HTR-8/SVneo (cell line): Measurements from ENCODE around the gene LY86.

Experiments used
- DNase-seq: peaks from one replicate; pipeline ENCODE4 v3.0.0; 2011; ENCODE audit warnings: low spot score, mixed read lengths; ENCODE audit not compliant: insufficient read length
- FAIRE-seq: peaks from 2 replicates; lab custom pipeline; 2011; peaks lifted over from hg19 to GRCh38; lab: Jason Lieb, UNC

The LY86 gene

GRCh38 chr6:6569096-6569810 is 19.3 kb upstream of the LY86 start:
- DNase-seq (no peak), FAIRE-seq (no peak)

DNA sequence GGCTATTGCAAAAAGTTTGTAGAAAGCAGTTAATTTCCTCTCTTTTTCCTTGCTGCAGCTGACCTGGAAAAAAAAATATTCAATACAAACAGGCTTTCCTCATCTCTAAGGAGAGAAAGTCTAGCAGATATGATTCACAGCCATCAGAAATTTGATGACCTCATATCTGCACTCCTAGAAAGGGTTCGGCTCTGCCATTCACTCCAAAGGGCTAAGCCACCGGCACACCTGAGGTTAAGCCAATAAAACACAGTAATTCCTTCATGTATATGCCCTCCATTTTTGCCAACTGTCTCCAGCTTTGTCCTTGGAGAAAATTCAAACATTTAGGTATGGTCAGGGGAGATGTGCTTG is 18.7 kb upstream of the LY86 start:
- DNase-seq (no peak), FAIRE-seq (no peak)

- FAIRE-seq: no peak
- no peak for DNase-seq
These were observed 17.4 kb upstream of the LY86 start for GRCh38 chr6:6570929-6571671.

DNA sequence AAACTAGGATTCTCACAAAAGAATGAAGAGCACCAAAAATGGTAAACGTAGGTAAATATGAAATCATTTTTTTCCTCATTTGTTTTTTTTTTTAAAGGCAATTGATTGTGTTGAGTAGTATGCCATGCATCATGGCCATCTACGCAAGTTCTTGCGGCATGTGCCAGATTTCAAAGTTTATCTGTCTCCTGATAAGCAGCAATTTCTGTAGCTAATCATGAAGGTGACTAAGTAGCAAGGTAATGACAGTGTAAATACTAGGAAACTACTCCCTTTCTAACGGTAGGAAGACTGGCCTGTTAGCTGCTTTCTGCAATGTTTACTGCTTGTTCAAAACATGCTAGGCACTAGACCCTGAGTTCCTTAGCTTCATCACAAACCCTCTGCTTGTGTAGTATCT is 13.4 kb upstream of the LY86 start:
- FAIRE-seq: no peak
- no peak for DNase-seq

DNA sequence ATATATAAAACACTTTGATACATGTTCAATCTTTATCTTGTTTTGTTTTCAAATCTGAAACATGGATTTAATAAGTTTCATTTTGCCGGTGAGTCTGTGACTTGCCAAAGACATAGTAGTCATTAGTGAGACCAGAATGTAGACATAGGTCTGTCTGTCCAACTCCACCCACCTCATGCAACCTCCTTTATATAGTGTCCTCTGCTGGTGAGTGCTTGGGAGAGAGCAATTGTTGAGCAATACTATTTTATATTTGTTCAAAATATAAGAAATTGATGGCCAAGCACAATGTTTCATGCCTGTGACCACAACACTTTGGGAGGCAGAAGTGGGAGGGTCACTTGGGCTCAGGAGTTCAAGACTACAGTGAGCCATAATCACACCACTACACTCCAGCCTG is 10.8 kb upstream of the LY86 start:
- FAIRE-seq (no peak), DNase-seq (no peak)

GRCh38 chr6:6579281-6579680 is 9.2 kb upstream of the LY86 start:
- DNase-seq: no peak
- FAIRE-seq: no peak

GRCh38 chr6:6580225-6580856 is 8.2 kb upstream of the LY86 start:
- no peak for DNase-seq
- FAIRE-seq: no peak

DNA sequence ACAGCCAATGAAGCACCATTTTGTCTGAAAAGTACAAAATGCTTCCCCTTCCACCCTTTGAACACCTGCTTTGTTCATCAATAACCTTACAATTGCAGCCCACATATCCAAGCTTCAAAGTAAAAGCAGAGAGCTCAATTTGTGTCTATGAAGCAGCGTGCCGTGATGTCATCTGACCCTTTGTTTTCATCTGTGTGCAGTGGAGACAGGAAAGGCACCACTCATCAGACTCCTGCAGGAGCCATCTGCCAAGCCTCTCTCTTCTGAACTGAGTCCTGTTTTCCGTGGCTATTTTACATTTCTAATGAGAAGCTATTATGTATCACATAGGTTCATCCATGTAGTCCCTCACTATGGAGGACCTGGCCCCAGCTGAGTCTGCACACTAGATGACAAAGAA is 7.5 kb upstream of the LY86 start:
- DNase-seq (no peak), FAIRE-seq (no peak)

GRCh38 chr6:6582131-6582530 is 6.4 kb upstream of the LY86 start:
- FAIRE-seq: no peak
- no peak for DNase-seq

DNA sequence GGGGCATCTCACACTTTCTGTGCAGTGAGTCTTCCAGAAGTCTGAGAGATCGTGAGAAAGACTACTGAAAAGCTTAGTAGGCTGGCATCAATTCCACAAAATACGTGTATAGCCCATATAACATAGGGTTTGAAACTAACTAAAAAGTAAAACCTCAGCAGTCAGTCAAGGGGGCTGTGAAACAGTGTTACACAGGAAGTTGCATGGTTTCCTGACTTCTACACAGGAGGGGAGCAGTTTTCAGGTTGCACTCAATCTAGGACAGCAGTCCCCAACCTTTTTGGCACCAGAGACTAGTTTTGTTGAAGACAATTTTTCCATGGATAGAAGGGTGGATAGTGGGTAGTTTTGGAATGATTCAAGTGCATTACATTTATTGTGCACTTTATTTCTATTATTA is 4.7 kb upstream of the LY86 start:
- FAIRE-seq (no peak), DNase-seq (no peak)

DNA sequence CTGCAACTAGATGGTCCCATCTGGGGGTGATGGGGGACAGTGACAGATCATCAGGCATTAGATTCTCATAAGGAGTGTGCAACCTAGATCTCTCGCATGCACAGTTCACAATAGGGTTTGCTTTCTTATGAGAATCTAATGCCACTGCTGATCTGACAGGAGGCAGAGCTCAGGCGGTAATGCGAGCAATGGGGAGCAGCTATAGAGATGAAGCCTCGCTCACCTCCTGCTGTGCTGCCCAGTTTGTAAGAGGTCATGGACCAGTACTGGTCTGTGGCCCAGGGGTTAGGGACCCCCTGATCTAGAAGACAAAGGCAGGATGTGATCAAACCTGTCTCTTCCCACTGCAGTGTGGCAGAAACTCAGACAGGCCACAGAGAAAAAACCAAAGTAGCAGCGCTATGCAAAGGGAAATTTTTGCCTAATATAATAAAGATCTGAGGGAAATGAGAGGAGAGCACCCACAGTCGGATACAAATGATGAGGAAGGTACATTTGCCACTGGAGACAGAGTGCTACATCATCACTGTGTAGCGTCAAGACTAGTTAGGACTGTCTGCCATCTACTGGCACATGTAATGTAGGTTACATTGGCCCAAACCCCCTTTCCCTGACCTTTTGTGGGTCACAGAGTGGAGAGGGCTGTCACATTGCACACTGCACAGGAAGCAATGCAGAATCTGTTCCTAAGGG is 4.1 kb upstream of the LY86 start:
- no peak for DNase-seq
- FAIRE-seq: peak; percentile 13

- DNase-seq: no peak
- no peak for FAIRE-seq
These were observed 3.6 kb upstream of the LY86 start for GRCh38 chr6:6585003-6585311.

DNA sequence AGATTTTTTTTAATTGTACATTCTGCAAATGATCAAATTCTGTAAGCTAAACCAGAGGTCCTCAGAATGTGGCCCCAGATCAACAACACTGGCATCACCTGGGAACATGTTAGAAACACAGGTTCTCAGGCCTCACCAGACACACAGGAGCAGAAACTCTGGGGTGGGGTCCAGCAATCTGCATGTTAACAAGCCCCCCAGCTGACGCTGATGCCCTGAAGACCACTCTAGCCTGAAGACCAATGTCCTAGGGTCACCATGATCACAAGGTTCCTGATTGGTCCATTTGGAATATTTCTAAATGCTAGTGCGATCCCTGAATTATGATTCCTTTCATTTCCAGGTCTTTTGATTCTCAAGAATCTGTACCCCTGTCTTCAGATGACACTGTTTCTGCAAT is 2.4 kb upstream of the LY86 start:
- no peak for DNase-seq
- FAIRE-seq: no peak

GRCh38 chr6:6586671-6587526 is 1.6 kb upstream of the LY86 start:
- DNase-seq: no peak
- no peak for FAIRE-seq

GRCh38 chr6:6587696-6588063 is 840 bp upstream of the LY86 start:
- DNase-seq (no peak), FAIRE-seq (no peak)

GRCh38 chr6:6588924-6589709 is 597 bp downstream of the LY86 start:
- no peak for FAIRE-seq

GRCh38 chr6:6590530-6590929 is 2.0 kb downstream of the LY86 start:
- DNase-seq (no peak), FAIRE-seq (no peak)

More at GRCh38 chr6:6588924-6589709, 597 bp downstream of the LY86 start:
- DNase-seq: no peak

- FAIRE-seq: no peak
- DNase-seq: no peak
These were observed 3.4 kb downstream of the LY86 start for GRCh38 chr6:6591778-6592465.
